Keratinocyte (primary cell): ENCODE measurements around the gene KRTAP4-3. TPM values are rescaled to one million over a fixed set of nuclear protein-coding genes. Genes with fewer than 3 reads are reported as not detected.

ENCODE experiments used
- DNase-seq: peaks from one replicate; pipeline ENCODE4 v3.0.0-alpha.2; 2011; ENCODE audit warnings: low read depth, missing footprints, low spot score
- FAIRE-seq: peaks from 2 replicates; lab custom pipeline; 2011; peaks lifted over from hg19 to GRCh38; lab: Jason Lieb, UNC
- H2AFZ ChIP-seq: 2 replicates; pipeline ENCODE4 v1.6.0; 2012; ENCODE audit warnings: low read length, control low read depth, inconsistent platforms; ENCODE audit not compliant: control insufficient read depth
- H3K27ac ChIP-seq: 2 replicates; pipeline ENCODE4 v1.5.1; 2011; ENCODE audit warnings: low read length; ENCODE audit not compliant: control insufficient read depth, insufficient read depth
- H3K27me3 ChIP-seq: 3 replicates; pipeline ENCODE4 v1.6.0; 2011; ENCODE audit warnings: low read length; ENCODE audit not compliant: control insufficient read depth, insufficient read depth; ENCODE audit errors: extremely low read depth
- H3K36me3 ChIP-seq, 2 experiments: 2 replicates in 1 of 2; 3 replicates in 1 of 2; pipeline ENCODE4 v1.5.1; 2011; ENCODE audit warnings: low read length in 2 of 2, mild to moderate bottlenecking in 1 of 2; ENCODE audit not compliant: control insufficient read depth in 2 of 2, insufficient read depth in 2 of 2; ENCODE audit errors: extremely low read depth in 1 of 2
- H3K4me1 ChIP-seq: 3 replicates; pipeline ENCODE4 v1.5.1; 2011; ENCODE audit warnings: low read length; ENCODE audit not compliant: control insufficient read depth, insufficient read depth; ENCODE audit errors: extremely low read depth
- H3K4me2 ChIP-seq: 3 replicates; pipeline ENCODE4 v1.6.0; 2011; ENCODE audit warnings: low read depth, low read length; ENCODE audit not compliant: control insufficient read depth, insufficient read depth; ENCODE audit errors: extremely low read depth
- H3K4me3 ChIP-seq, 3 experiments: fragments of 200-600 bp in 1 of 3; sonication (generic) in 1 of 3; 2 replicates in 2 of 3; 3 replicates in 1 of 3; pipeline ENCODE4 v1.5.1; 2011 to 2016; ENCODE audit warnings: low read length in 3 of 3, mild to moderate bottlenecking in 3 of 3, control low read depth in 2 of 3, inconsistent platforms in 1 of 3, low read depth in 1 of 3, mixed read lengths in 1 of 3, mixed run types in 1 of 3, moderate library complexity in 1 of 3; ENCODE audit not compliant: control insufficient read depth in 2 of 3, insufficient read depth in 2 of 3; ENCODE audit errors: extremely low read depth in 1 of 3
- H3K79me2 ChIP-seq: 2 replicates; pipeline ENCODE4 v1.6.0; 2012; ENCODE audit warnings: low read length; ENCODE audit not compliant: control insufficient read depth, insufficient read depth
- H3K9ac ChIP-seq: 3 replicates; pipeline ENCODE4 v1.6.0; 2011; ENCODE audit warnings: low read length; ENCODE audit not compliant: control insufficient read depth, insufficient read depth; ENCODE audit errors: extremely low read depth
- H3K9me1 ChIP-seq: 3 replicates; pipeline ENCODE4 v1.6.0; 2011; ENCODE audit warnings: low read length; ENCODE audit not compliant: control insufficient read depth, insufficient read depth; ENCODE audit errors: extremely low read depth
- H3K9me3 ChIP-seq: 2 replicates; pipeline ENCODE4 v1.5.1; 2012; ENCODE audit warnings: low read depth, low read length; ENCODE audit not compliant: control insufficient read depth
- H4K20me1 ChIP-seq: 3 replicates; pipeline ENCODE4 v1.6.0; 2011; ENCODE audit warnings: low read length; ENCODE audit not compliant: control insufficient read depth, insufficient read depth; ENCODE audit errors: extremely low read depth
- CTCF ChIP-seq, 3 experiments: IDR thresholded peaks in 1 of 3; conservative IDR thresholded peaks in 1 of 3; optimal IDR thresholded peaks in 1 of 3; 2 replicates in 2 of 3; 3 replicates in 1 of 3; pipeline versions ENCODE3 to v1.5.1; 2011; ENCODE audit warnings: low read length in 3 of 3, mild to moderate bottlenecking in 3 of 3, moderate library complexity in 2 of 3, control low read depth in 1 of 3, inconsistent platforms in 1 of 3; ENCODE audit not compliant: insufficient read depth in 2 of 3; ENCODE audit errors: extremely low read depth in 1 of 3
- EZH2 ChIP-seq: IDR thresholded peaks from one replicate; pipeline ENCODE4 v1.6.1; 2012; ENCODE audit warnings: inconsistent platforms, mild to moderate bottlenecking, low read length, moderate library complexity
- dilution Hi-C: fragments of 300-500 bp; cut with MboI; formaldehyde crosslinking; loops from one replicate; pipeline ENCODE4 v1.7.0; 2020; ENCODE audit warnings: low sequenced_read_pairs; ENCODE audit not compliant: extremely low pct_ligation_motif_present
- polyA plus RNA-seq, 5 experiments: library from polyadenylated mRNA; depleted of rRNA in 3 of 5; stranded (reverse) in 3 of 5; stranded (forward) in 1 of 5; unstranded in 1 of 5; fragments of >200 nt; gene quantifications; 1 replicate in 1 of 5; 2 replicates in 3 of 5; 3 replicates in 1 of 5; pipeline versions ENCODE4 v1.2.1 to v1.2.3, GENCODE V29; 2011 to 2012; ENCODE audit warnings: missing spikeins in 2 of 5, low read depth in 1 of 5, low replicate concordance in 1 of 5

The KRTAP4-3 gene
- polyA plus RNA-seq, 1 donor (not counting 4 experiments of a cell fraction or from before 2014, with no cell fraction given): not detected

- Histone ChIP-seq H3K27ac (no peak overlapping the region), H3K9me1 (no peaks in the 10 kb centered on the region), H3K27me3 (no peaks in the 10 kb centered on the region), H4K20me1 (no peaks in the 10 kb centered on the region), H3K79me2 (no peaks in the 10 kb centered on the region), H3K4me2 (no peak overlapping the region), H3K9me3 (no peaks in the 10 kb centered on the region), H3K36me3 (no peaks in the 10 kb centered on the region), H3K4me3 (no peak overlapping the region), H2AFZ (no peak overlapping the region), H3K9ac (no peak overlapping the region), H3K4me1 (no peaks in the 10 kb centered on the region)
- DNase-seq (no peak), FAIRE-seq (no peak)
- TF ChIP-seq CTCF (optimal IDR thresholded peaks at IDR 0.05 in 1 of 3, IDR thresholded peaks at IDR 0.05 in 1 of 3, conservative IDR thresholded peaks at IDR 0.05 in 1 of 3; ENCODE audit: extremely low read depth in 1 of 3, insufficient read depth in 2 of 3, low read length in 3 of 3): no peak
- no peak for TF ChIP-seq EZH2
- dilution Hi-C loops: no loop called here
Measured at GRCh38 chr17:41171886-41172285, 3.9 kb upstream of the KRTAP4-3 start.

- Histone ChIP-seq H3K27me3 (no peaks in the 10 kb centered on the region), H3K9me1 (no peaks in the 10 kb centered on the region), H3K79me2 (no peaks in the 10 kb centered on the region), H3K4me3 (no peak overlapping the region), H3K36me3 (no peaks in the 10 kb centered on the region), H4K20me1 (no peaks in the 10 kb centered on the region), H3K4me1 (no peaks in the 10 kb centered on the region), H3K4me2 (no peak overlapping the region), H3K9me3 (no peaks in the 10 kb centered on the region), H3K27ac (no peak overlapping the region), H2AFZ (no peak overlapping the region), H3K9ac (no peak overlapping the region)
- FAIRE-seq: no peak
- dilution Hi-C loops: no loop called here
- TF ChIP-seq EZH2 (no peak), CTCF (optimal IDR thresholded peaks at IDR 0.05 in 1 of 3, IDR thresholded peaks at IDR 0.05 in 1 of 3, conservative IDR thresholded peaks at IDR 0.05 in 1 of 3; ENCODE audit: extremely low read depth in 1 of 3, insufficient read depth in 2 of 3, low read length in 3 of 3) (no peak)
- DNase-seq: no peak
Measured at GRCh38 chr17:41167561-41167960, 460 bp downstream of the KRTAP4-3 start.
